ENCODE results near the gene CEP85L.
"Not testable (repeated sequence)": the region's sequence is repeated elsewhere in the genome, so short reads cannot be mapped to it uniquely, and the experiment has no call there.

Gene CEP85L

DNA sequence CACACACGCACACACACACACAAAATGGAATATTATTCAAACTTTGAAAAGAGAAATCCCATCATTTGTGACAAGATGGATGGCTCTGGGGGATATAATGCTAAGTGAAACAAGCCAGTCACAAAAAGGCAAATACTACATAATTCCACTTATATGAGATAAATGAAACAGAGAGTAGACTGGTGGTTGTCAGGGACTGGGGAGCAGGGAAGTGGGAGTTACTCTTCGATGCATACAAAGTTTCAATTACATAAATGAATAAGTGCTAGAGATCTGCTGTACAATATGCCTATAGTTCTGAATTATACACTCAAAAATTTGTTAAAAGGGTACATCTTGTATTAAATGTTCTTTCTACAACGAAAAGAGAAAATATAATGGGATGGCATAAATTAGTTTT lies 161.4 kb downstream of the CEP85L start:
- DNase-seq: no peak

DNA sequence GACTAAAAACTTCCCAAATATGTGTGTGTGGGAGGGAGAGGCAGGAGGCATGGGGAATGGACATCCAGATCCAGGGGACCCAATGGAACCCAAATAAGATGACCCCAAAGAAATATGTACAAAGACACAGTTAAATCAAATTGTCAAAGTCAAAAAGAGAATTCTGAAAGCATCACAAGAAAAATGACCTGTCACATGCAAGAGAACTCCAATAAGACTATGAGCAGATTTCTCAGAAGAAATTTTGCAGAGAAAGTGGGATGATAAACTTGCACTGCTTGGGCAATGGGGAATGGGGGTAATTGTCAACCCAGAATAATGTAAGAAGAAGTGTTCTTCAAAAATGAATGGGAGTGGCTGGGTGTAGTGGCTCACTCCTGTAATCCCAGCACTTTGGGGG lies 162.8 kb downstream of the CEP85L start:
- no peak for DNase-seq

DNA sequence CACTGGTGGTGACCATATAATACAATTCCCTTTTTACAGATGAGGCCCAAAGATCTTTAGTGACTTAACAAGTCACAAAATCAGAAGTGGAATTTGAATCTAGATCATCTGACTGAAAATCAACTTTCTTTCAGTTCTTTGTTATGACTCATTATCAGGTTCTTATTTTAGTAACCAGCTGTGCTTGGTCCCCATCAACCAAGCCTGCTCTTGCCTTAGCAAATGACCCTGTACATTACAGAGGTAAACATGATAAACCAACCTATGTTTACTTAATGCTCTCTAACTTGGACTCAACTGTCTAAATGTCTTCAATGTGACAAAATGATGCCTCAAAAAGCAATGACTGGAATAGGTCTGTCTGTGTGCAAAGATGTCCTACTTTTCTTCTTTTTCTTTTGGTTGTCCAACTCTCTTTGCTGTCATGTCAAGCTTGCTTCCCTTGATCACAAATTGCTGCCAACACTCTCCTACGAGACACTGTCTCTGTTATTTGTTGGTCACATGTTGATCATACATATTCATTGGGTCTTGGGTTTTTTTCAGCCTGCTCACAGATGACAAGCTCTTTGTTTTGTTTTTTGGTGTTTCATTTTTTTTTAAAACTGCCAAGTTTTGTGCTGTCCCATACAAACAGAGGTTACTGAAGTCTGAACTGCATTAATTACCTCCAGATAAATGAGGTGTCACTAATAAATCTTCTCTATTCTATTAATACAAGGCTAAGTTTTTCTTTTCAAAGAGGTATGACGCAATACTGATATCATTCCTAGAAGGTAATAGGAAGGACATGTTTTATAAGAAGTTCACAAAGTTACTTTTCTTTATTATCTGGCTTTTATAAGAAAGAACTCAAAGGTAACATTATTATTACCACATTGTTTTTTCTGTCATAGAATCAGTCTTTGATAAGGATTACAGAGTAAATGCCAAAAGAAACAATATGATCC lies 165.5 kb downstream of the CEP85L start:
- no peak for DNase-seq

DNA sequence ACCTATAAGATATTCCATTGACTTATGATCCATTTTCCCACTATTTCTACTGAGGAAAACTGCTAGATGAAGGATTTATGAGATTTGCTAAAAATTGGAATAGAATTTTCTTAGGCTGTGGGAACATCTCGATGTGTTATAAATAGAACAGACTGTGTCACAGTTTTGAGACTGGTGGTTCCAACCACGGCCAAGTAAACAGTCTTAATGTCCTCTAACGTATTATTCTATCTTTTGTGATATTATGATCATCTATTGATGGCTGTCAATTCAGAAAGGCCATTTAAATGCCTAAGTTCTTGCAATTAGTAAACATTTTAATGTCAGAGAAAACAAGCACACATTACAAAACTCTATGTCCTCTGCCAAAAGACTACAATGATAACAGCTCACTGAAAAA lies 174.8 kb downstream of the CEP85L start:
- no peak for DNase-seq

DNA sequence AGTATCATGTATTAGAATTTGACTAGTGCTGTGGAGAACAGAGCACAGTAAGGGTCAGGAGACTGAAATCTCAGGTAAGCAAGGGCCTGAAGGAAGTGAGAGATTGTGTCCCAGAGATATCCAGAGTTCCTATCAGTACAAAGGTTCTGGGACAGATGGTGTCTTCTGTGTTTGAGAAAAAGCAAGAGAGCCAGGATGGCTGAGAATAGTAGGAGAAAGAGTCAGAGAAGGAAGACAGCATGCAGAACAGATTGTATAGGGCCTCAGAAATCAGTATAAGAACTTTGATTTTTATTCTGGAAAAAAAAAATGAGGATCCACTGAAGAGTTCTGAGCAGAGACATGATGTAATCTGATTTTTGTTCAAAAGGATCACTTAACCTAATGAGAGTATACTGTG lies 178.1 kb downstream of the CEP85L start:
- no peak for DNase-seq

DNA sequence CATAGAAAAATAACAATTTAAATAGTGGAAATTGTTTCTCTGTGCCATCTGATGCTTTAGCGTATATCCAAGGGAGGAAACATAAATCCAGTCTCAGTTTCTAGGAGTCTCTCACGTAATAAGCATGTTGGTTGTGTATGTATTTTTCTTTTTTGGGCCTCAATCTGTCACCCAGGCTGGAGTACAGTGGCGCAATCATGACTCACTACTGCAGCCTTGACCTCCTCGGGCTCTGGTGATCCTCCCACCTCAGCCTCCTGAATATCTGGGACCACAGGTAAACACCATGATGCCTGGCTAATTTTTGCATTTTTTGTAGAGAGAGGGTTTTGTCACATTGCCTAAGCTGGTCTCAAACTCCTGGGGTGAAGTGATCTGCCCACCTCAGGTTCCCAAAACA lies 181.9 kb downstream of the CEP85L start:
- no peak for DNase-seq

DNA sequence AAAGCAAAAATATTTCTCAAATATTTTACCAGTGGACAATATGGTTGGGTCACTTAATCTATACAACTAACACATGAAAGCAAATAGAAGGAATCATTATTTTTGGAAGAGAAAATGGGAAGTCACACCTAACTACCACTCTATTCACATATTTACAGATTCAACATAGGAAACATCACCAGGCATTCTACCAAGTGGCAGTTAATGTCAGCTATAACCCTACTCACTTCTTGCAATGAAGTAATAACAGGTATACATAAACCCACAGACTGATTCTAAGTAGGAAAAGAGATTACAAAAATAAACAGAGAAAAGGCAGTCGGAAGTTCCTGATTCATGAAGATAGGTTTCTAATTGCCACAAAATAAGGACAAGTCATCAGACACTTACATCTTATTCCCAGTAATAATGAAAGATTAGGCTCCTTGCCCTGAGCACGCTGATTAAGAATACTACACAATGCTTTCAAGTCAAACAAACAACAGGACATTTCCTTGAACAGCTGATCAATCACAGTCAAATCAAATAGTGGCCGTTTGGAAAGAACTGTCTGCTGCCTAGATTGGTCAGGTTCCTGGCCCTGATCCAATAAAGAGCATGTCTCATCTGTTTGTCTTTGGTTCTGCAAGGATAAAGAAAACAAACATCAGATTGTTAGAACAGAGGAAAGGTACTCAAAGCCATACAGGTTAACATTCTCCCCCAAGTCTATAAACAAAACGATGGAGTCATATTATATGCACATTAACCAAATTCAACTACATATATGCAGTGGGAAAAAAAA lies 182.5 kb downstream of the CEP85L start:
- DNase-seq: peak; percentile 72

DNA sequence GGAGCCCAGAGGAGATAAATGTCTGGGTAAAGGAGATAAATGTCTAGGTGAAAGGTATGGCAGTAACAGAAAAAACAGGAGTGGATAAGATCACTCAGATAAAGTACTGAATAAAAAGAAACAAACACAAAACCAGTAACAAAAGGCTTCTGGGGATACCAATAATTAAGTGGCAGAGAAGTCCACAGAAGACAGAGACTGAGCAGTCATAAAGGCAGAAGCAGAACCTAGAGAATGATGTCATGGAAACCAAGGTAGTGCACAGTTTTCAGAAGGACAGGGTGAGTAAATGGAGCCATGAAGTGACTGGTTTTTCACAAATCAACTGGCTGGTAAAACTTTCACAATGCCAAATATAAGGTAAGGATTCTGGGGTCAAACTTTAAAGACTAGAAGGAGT lies 184.2 kb downstream of the CEP85L start:
- no peak for DNase-seq

DNA sequence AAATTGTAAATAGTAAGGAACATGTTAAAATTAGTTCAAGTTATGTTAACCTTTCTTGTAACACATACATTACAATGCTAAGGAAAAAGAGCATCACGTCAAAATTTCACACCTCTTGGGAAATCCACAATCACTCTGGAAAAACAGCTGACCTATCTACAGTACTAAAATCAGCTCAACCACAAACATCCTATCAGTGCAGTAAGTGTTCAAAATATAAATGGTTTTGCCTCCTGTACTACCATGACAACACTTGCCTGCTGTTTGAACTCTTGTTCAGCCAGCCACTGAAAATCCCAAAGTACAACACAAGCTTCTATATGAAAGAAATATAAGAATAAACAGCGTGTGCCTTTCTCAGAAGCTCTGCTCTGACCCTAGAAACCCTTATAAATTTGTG lies 186.8 kb downstream of the CEP85L start:
- no peak for DNase-seq

DNA sequence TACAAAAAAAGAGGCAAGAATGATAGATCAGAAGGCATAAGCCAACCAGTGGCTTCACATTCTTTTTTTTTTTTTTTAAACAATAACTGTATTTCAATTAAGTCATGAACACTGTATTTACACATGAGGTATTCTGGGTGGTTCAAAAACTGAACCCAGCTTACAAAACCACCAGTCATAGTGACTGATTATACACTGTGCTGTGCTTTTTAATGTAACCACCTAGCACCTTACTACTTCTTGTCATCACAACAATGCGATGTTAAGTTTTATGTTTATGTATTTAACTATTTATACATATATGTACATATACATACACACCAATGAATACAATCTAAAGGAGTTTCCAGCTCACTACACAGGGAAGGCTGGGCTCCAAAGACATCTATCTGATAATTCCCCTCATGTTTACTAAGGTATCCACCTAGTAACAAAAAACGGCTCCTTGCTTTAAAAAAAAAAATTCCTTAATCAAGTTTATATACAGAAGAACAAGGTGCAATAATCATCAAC lies 190.4 kb downstream of the CEP85L start:
- DNase-seq: no peak

DNA sequence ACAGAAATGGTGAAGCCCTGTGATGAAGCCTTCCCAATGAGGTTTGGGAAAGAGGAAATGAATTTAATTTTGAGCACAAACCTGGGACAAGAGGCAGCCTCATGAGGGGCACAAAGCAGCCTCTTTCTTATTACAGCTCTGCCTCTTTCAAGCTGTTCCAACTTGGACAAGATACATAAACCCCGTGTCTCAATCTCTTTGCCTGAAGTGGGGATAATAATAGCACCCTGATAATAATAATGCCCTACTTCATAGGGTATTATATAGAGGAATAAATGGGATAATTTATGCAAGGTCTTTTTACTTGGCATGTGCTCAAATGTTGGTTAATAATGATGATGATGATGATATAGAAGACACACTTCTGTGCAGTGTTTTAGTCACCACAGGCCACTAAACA lies 194.4 kb downstream of the CEP85L start:
- no peak for DNase-seq

DNA sequence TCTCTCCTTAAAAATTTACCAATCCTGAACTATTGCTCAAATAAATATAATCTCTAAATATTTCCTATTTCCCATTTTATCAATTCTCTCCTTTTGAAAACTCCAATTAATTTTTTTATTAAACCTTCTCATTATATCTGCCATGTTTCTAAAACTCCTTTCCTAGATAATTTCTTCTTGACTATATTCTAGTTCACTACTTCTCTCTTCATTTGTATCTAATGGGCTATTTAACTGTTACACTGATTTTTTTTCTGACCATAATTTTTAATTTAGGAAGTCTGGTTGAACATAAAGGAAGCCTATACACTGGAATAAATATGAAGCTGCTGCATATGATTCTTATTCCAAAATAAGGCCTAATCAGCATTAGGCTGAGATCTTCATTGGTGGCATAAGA lies 199.6 kb downstream of the CEP85L start:
- no peak for DNase-seq

DNA sequence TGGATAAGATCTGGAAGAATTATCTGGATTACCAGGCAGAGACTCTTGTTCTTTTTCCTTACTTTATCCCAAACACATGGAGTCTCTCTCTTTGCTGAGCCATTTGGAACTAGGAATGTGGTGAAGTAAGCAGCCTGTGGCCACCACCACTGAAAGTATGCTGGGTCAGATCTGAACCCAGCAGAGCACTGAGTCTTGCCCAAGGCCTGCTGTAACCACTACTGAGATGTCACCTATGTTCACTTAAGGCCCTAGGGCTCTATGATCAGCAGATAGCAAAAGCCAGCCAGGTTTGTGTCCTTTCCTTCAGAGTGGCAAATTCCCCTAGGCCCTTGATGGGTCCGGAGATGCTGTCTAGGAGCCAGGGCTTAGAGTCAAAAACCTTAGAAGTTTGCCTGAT lies 206.6 kb downstream of the CEP85L start:
- DNase-seq: no peak

DNA sequence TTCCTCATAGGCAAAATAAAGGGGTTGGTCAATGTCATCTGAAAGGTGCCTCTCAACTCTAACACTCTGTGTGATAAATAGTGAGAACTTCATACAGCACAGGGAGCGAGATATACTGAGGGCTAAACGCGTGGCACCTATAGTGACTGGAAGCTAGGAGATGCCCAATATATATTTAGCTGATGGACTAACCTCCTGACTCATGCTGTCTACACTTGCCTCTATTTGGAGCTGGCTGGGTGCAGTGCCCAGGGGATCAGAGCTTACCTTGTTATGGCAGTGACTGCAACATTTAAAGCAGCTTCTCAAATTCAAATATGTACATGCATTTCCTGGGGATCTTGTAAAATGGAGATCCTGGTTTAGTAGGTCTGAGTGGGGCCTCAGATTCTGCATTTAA lies 214.9 kb downstream of the CEP85L start:
- DNase-seq: no peak

DNA sequence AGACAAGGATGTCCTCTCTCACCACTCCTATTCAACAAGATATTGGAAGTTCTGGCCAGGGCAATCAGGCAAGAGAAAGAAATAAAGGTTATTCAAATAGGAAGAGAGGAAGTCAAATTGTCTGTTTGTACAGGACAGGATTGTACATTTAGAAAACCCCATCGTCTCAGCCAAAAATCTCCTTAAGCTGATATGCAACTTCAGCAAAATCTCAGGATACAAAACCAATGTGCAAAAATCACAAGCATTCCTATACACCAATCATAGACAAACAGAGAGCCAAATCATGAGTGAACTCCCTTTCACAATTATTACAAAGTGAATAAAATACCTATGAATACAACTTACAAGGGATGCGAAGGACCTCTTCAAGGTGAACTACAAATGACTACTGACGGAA lies 217.2 kb downstream of the CEP85L start:
- DNase-seq: not testable (repeated sequence)

DNA sequence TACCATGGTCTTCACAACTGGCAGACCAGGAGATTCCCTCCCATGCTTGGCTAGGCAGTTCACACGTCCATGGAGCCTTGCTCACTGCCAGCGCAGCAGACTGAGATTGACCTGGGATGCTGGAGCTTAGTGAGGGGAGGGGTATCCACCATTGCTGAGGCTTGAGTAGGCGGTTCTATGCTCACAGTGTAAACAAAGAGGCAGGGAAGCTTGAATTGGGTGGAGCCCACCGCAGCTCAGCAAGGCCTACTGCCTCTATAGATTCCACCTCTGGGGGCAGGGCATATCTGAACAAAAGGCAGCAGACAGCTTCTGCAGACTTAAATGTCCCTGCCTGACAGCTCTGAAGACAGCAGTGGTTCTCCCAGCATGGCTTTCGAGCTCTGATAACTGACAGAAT lies 230.1 kb downstream of the CEP85L start:
- not testable (repeated sequence) for DNase-seq

DNA sequence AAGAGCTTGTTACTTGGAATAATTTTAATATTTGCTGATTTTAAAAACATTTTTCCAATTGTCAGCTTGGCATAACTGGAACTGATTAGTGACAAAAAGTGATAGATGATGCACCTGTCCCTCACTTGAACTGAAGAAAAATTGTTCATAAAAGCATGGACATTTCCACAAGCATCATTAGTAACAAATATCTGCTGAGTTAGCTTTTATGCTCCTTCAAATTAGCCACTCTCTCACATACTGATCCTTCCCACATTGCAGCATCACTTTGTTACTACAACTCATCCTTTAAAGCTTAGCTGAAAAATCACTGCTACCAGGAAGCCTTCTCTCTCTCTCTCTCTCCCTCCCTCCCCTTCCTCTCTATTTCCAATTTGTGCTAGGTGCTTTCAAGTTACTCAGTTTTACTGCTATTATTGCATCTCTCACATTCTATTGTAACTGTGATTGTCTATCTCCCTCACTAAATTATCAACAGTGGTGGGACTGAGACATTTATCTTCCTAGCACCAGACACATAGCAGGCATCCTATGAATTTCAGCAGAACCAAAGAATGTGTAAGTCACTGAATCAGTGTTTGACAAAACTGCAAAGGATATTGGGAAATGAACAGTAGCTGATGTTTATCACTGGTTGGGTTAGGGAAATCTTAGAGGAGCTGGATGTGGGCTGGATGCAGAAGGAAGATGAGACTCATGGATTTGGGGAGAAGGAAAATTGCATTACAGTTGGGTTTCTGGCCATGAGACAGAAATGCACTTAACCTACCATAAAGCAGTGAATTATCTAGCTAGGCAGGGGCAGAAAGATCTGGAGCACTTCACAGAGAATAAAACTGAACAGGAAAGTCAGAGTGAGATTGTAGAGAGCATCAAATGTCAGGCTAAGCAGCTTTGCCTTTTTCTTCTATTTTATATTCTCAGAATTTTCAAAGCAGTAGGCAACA lies 231.7 kb downstream of the CEP85L start:
- DNase-seq: no peak
